GM12874 (cell line): ENCODE measurements around the gene DNMT3A.

Source experiments
- TF ChIP-seq, protein P1 (sequence below): IDR thresholded peaks from 2 replicates; pipeline ENCODE4 v1.5.1; 2011; ENCODE audit warnings: low read depth, mild to moderate bottlenecking, control low read depth, low read length, moderate library complexity; ENCODE audit not compliant: insufficient read depth

The DNMT3A gene

GRCh38 chr2:25293145-25293544 lies 48.6 kb downstream of the DNMT3A start:
- TF ChIP-seq, protein P1, sequence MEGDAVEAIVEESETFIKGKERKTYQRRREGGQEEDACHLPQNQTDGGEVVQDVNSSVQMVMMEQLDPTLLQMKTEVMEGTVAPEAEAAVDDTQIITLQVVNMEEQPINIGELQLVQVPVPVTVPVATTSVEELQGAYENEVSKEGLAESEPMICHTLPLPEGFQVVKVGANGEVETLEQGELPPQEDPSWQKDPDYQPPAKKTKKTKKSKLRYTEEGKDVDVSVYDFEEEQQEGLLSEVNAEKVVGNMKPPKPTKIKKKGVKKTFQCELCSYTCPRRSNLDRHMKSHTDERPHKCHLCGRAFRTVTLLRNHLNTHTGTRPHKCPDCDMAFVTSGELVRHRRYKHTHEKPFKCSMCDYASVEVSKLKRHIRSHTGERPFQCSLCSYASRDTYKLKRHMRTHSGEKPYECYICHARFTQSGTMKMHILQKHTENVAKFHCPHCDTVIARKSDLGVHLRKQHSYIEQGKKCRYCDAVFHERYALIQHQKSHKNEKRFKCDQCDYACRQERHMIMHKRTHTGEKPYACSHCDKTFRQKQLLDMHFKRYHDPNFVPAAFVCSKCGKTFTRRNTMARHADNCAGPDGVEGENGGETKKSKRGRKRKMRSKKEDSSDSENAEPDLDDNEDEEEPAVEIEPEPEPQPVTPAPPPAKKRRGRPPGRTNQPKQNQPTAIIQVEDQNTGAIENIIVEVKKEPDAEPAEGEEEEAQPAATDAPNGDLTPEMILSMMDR, result no peak

GRCh38 chr2:25292408-25292807 lies 49.3 kb downstream of the DNMT3A start:
- TF ChIP-seq, protein P1, result no peak

DNA sequence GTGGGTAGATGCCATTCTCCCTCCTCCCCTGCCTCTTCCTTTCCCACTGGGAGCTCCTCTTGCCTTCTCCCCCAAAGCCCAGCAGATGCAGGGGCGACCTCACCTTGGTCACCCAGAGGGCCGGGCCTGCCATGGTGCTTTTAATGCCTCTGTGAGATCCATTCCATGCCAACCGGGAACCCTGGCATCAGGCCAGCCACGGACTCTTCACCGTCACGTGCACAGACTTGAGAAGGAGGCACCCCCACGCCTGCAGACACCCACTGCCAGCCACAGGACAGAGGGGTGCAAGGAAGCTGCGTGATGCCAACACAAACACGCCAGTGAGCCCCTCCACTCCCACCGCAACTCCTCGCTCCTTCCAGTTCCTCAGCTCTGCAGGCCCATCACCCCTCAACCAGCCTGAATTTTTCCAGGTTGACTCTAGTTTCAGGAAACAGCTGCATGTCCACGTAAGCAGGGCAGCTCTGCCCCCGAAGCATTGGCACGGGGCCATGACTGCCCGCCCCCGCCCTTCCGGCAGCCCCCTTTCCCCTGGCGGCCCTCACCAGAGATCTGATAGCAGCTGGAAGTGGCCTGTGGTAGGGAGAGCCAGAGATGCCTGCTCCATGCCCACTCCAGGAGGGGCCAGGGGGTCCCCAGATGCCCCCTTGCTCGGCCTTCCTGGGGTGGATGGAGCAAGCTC lies 50.8 kb downstream of the DNMT3A start:
- TF ChIP-seq, protein P1, result no peak

- TF ChIP-seq, protein P1, result no peak
Measured at GRCh38 chr2:25286723-25287483, 54.8 kb downstream of the DNMT3A start.

- TF ChIP-seq, protein P1, result no peak
Measured at GRCh38 chr2:25286025-25286400, 55.7 kb downstream of the DNMT3A start.

DNA sequence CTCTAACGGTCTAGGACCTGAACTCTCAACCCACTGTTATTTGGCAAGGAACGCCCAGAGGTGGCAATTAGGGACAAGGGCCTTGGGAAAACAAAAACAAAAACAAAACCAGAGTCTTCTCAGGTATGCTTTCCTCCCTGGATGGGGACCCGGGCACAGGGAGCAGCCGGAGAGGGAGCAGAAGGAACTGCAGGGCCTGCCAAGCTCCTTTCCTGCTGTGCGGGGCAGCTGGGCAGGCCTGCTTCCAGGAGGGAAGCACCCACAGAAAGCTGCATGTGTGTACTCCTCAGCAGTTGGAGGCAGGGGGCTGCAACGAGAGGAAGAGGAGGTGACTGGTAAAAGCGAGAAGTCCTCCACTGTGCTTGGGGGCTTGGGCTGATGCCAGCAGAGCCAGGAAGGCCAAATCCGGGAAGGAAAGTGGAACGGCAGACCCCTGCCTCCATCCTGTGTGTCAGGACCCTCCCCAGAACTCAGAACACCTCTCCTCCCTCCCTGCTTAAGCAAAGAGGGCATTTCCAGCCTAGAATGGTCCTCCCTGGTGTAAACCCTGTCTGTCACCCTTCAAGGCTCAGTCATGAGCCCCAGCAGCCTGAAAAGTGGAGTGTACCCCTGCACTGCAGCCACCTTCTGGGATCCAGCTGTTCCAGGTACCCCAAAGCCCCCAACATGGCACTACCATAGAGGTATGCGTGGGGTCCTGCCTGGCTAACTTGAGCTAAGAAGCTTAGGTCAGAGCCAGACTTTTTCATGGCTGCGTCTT lies 56.3 kb downstream of the DNMT3A start:
- TF ChIP-seq, protein P1, result no peak

GRCh38 chr2:25284756-25285155 lies 57.0 kb downstream of the DNMT3A start:
- TF ChIP-seq, protein P1, result no peak
